Neural cell (in vitro differentiated cells): ENCODE data around the gene RCBTB2.

Source experiments
- CTCF ChIP-seq: fragments of 450-650 bp; IDR thresholded peaks from 2 replicates; pipeline ENCODE4 v1.5.1; 2014; ENCODE audit warnings: antibody characterized with exemption, mild to moderate bottlenecking, moderate library complexity; ENCODE audit not compliant: poor library complexity, severe bottlenecking
- EZH2 ChIP-seq: fragments of 200-600, 300-800 bp; shearing (Covaris generic), sonication (generic); IDR thresholded peaks from 2 replicates; pipeline ENCODE4 v1.6.1; 2014; ENCODE audit warnings: antibody characterized with exemption, low read length, borderline replicate concordance, mild to moderate bottlenecking; ENCODE audit not compliant: insufficient read depth, poor library complexity, severe bottlenecking
- MXI1 ChIP-seq: fragments of 450-650 bp; conservative IDR thresholded peaks from 2 replicates; pipeline ENCODE4 v1.6.1; 2014; ENCODE audit warnings: antibody characterized with exemption, mild to moderate bottlenecking; ENCODE audit not compliant: poor library complexity, severe bottlenecking
- POLR2AphosphoS5 ChIP-seq: IDR thresholded peaks from 2 replicates; pipeline ENCODE4 v1.6.1; 2012
- RAD21 ChIP-seq: fragments of 450-650 bp; conservative IDR thresholded peaks from 2 replicates; pipeline ENCODE4 v1.6.1; 2014; ENCODE audit warnings: antibody characterized with exemption, mild to moderate bottlenecking, moderate library complexity
- REST ChIP-seq: IDR thresholded peaks from 2 replicates; pipeline ENCODE4 v1.6.1; 2012; ENCODE audit warnings: borderline replicate concordance
- SMC3 ChIP-seq: fragments of 450-650 bp; conservative IDR thresholded peaks from 2 replicates; pipeline ENCODE4 v1.6.1; 2014; ENCODE audit warnings: antibody characterized with exemption, mild to moderate bottlenecking, moderate library complexity; ENCODE audit not compliant: poor library complexity
- TAF1 ChIP-seq: IDR thresholded peaks from 2 replicates; pipeline ENCODE4 v1.6.1; 2012; ENCODE audit warnings: low read depth

- TF ChIP-seq CTCF (no peak), MXI1 (no peak), REST (no peak), RAD21 (no peak), TAF1 (no peak), EZH2 (no peak), SMC3 (no peak), POLR2AphosphoS5 (no peak)
Measured at GRCh38 chr13:48476686-48477085, 56.2 kb downstream of the RCBTB2 start.
